Measurements from ENCODE around the gene SLC12A3. TPM values are rescaled to one million over a fixed set of nuclear protein-coding genes. Genes with fewer than 3 reads are reported as not detected.
A peak's percentile ranks its signal among the peaks of the same experiment; 100 is the strongest.

Gene SLC12A3
- total RNA-seq, 1 experiment from 2014 or later: not detected

GRCh38 chr16:56910112-56910511, 45.1 kb downstream of the SLC12A3 start:
- TF ChIP-seq MLX (CRISPR knock-in tag; IDR thresholded peaks at IDR 0.05): no peak
- H3K4me1 Mint-ChIP-seq: peaks cover 39% of the 10 kb centered on the region
- POLR2A ChIA-PET: interaction anchor here (1.1 kb wide), 1 partner anchor 21 kb away, joined by 3 read pairs; no protein-coding TSS in a partner anchor
- CTCF ChIA-PET: interaction anchor here (1.5 kb wide), 1 partner anchor 10 kb away, joined by 4 read pairs; no protein-coding TSS in a partner anchor
- H3K9me3 Mint-ChIP-seq: peaks cover 15% of the 10 kb centered on the region
- no peak overlapping the region for H3K27ac Mint-ChIP-seq
- H3K36me3 Mint-ChIP-seq: 0 out of 2 replicates have a peak, but pooled peaks cover 6% of the 10 kb centered on the region
- no peak for DNase-seq (ENCODE audit: low spot score)
- H3K27me3 Mint-ChIP-seq (ENCODE audit: low read depth): no peaks in the 10 kb centered on the region; the same call in 1 of the 2 replicates
- no peak for ATAC-seq
- H3K4me3 Mint-ChIP-seq: no peak overlapping the region

- Mint-ChIP-seq H3K27me3 (ENCODE audit: low read depth) (no peaks in the 10 kb centered on the region; the same call in 1 of the 2 replicates), H3K9me3 (peaks cover 15% of the 10 kb centered on the region), H3K4me1 (peaks cover 39% of the 10 kb centered on the region), H3K36me3 (0 out of 2 replicates have a peak, but pooled peaks cover 6% of the 10 kb centered on the region), H3K4me3 (no peak overlapping the region), H3K27ac (no peak overlapping the region)
- no peak for ATAC-seq
- CTCF ChIA-PET: interaction anchor here (0.5 to 1.5 kb wide), 3 partner anchors 10 to 182 kb away, joined by 3 to 4 read pairs (median 3); no protein-coding TSS in a partner anchor
- DNase-seq (ENCODE audit: low spot score): no peak
- no peak for TF ChIP-seq SP1 (CRISPR knock-in tag; conservative IDR thresholded peaks at IDR 0.05)
- no peak for TF ChIP-seq JAZF1 (CRISPR knock-in tag; IDR thresholded peaks at IDR 0.05)
- peak; percentile 41; the same call in 1 of the 2 replicates for TF ChIP-seq ZNF121 (CRISPR knock-in tag; IDR thresholded peaks at IDR 0.05)
- no peak for TF ChIP-seq ZNF512 (CRISPR knock-in tag; IDR thresholded peaks at IDR 0.05; ENCODE audit: borderline replicate concordance)
- TF ChIP-seq ZSCAN18 (CRISPR knock-in tag; IDR thresholded peaks at IDR 0.05): no peak
- peak; percentile 64; the same call in 1 of the 2 replicates for TF ChIP-seq GABPB1 (CRISPR knock-in tag; IDR thresholded peaks at IDR 0.05)
- TF ChIP-seq GRHL2 (CRISPR knock-in tag; IDR thresholded peaks at IDR 0.05; ENCODE audit: insufficient replicate concordance, severe bottlenecking): no peak
- TF ChIP-seq MLX (CRISPR knock-in tag; IDR thresholded peaks at IDR 0.05): no peak
- no peak for TF ChIP-seq FOXJ3 (CRISPR knock-in tag; IDR thresholded peaks at IDR 0.05; ENCODE audit: borderline replicate concordance)
- TF ChIP-seq CBFB (CRISPR knock-in tag; IDR thresholded peaks at IDR 0.05; ENCODE audit: low read depth): no peak
- POLR2A ChIA-PET: interaction anchor here (1.1 kb wide), 1 partner anchor 20 kb away, joined by 3 read pairs; no protein-coding TSS in a partner anchor
Measured at GRCh38 chr16:56910654-56911539, 45.9 kb downstream of the SLC12A3 start.

- peak; percentile 21; the same call in 1 of the 2 replicates for ATAC-seq
- peaks cover 7% of the 10 kb centered on the region for H3K9me3 Mint-ChIP-seq
- no peak overlapping the region for H3K27ac Mint-ChIP-seq
- DNase-seq (ENCODE audit: low spot score): no peak
- H3K4me3 Mint-ChIP-seq: no peak overlapping the region
- ChIA-PET CTCF (interaction anchor here (0.9 kb wide), 1 partner anchor 43 kb away, joined by 3 read pairs; no protein-coding TSS in a partner anchor), POLR2A (no interaction called here)
- H3K27me3 Mint-ChIP-seq (ENCODE audit: low read depth): no peaks in the 10 kb centered on the region; the same call in 1 of the 2 replicates
- 0 out of 2 replicates have a peak, but pooled peaks cover 6% of the 10 kb centered on the region for H3K36me3 Mint-ChIP-seq
- peaks cover 39% of the 10 kb centered on the region for H3K4me1 Mint-ChIP-seq
- TF ChIP-seq FOXP4 (CRISPR knock-in tag; IDR thresholded peaks at IDR 0.05) (no peak), GTF2I (CRISPR knock-in tag; conservative IDR thresholded peaks at IDR 0.05) (no peak), ZBTB43 (CRISPR knock-in tag; IDR thresholded peaks at IDR 0.05) (no peak), ZNF121 (CRISPR knock-in tag; IDR thresholded peaks at IDR 0.05) (no peak), ZSCAN18 (CRISPR knock-in tag; IDR thresholded peaks at IDR 0.05) (no peak), FOXP1 (CRISPR knock-in tag; IDR thresholded peaks at IDR 0.05; ENCODE audit: borderline replicate concordance) (no peak), ZNF263 (CRISPR knock-in tag; IDR thresholded peaks at IDR 0.05; ENCODE audit: low read depth) (no peak), CDX4 (CRISPR knock-in tag; IDR thresholded peaks at IDR 0.05; ENCODE audit: borderline replicate concordance) (no peak)
Measured at GRCh38 chr16:56911771-56912571, 47.0 kb downstream of the SLC12A3 start.

Data from WTC11 (cell line).